Nephron (organoid): ENCODE data around the gene RAB27B.

Experiments used
- H3K27ac Mint-ChIP-seq, 3 experiments: 2 replicates each; pipeline ENCODE4 v1.8.0; 2020; ENCODE audit warnings: mixed read lengths in 3 of 3, mild to moderate bottlenecking in 2 of 3, moderate library complexity in 1 of 3
- H3K27me3 Mint-ChIP-seq: 2 replicates; pipeline ENCODE4 v1.8.0; 2021; ENCODE audit warnings: low read depth, mild to moderate bottlenecking, moderate library complexity, mixed read lengths
- H3K36me3 Mint-ChIP-seq: 2 replicates; pipeline ENCODE4 v1.8.0; 2020; ENCODE audit warnings: low read depth, mixed read lengths
- H3K4me1 Mint-ChIP-seq: 2 replicates; pipeline ENCODE4 v1.8.0; 2020; ENCODE audit warnings: mixed read lengths
- H3K4me3 Mint-ChIP-seq, 3 experiments: 2 replicates each; pipeline ENCODE4 v1.8.0; 2020; ENCODE audit warnings: mild to moderate bottlenecking in 3 of 3, mixed read lengths in 3 of 3, moderate library complexity in 2 of 3
- H3K9me3 Mint-ChIP-seq: 2 replicates; pipeline ENCODE4 v1.8.0; 2020; ENCODE audit warnings: mixed read lengths
- CTCF ChIP-seq, 3 experiments: fragments of 200-600 bp; sonication (generic); IDR thresholded peaks; one replicate each; pipeline ENCODE4 v1.5.0; 2021; ENCODE audit warnings: antibody characterized with exemption in 3 of 3; ENCODE audit not compliant: unreplicated experiment in 3 of 3

RAB27B gene

GRCh38 chr18:54801374-54801773 lies 26.9 kb upstream of the RAB27B start:
- Mint-ChIP-seq H3K4me3 (no peak overlapping the region), H3K27ac (no peak overlapping the region), H3K4me1 (no peaks in the 10 kb centered on the region), H3K9me3 (no peaks in the 10 kb centered on the region), H3K27me3 (no peaks in the 10 kb centered on the region), H3K36me3 (no peaks in the 10 kb centered on the region)
- no peak for TF ChIP-seq CTCF (IDR thresholded peaks at IDR 0.05; ENCODE audit: unreplicated experiment in 3 of 3)

GRCh38 chr18:54802178-54802577 lies 26.1 kb upstream of the RAB27B start:
- no peak for TF ChIP-seq CTCF (IDR thresholded peaks at IDR 0.05; ENCODE audit: unreplicated experiment in 3 of 3)
- H3K4me1 Mint-ChIP-seq, result no peaks in the 10 kb centered on the region
- no peak overlapping the region for H3K27ac Mint-ChIP-seq
- H3K36me3 Mint-ChIP-seq, result no peaks in the 10 kb centered on the region
- H3K4me3 Mint-ChIP-seq, result no peak overlapping the region
- no peaks in the 10 kb centered on the region for H3K27me3 Mint-ChIP-seq
- no peaks in the 10 kb centered on the region for H3K9me3 Mint-ChIP-seq

- Mint-ChIP-seq H3K4me3 (no peak overlapping the region), H3K27ac (no peak overlapping the region), H3K9me3 (no peaks in the 10 kb centered on the region), H3K27me3 (no peaks in the 10 kb centered on the region), H3K36me3 (no peaks in the 10 kb centered on the region), H3K4me1 (no peaks in the 10 kb centered on the region)
- no peak for TF ChIP-seq CTCF (IDR thresholded peaks at IDR 0.05; ENCODE audit: unreplicated experiment in 3 of 3)
Measured at GRCh38 chr18:54802686-54803395, 25.4 kb upstream of the RAB27B start.

GRCh38 chr18:54805571-54806334 lies 22.5 kb upstream of the RAB27B start:
- Mint-ChIP-seq H3K9me3 (no peaks in the 10 kb centered on the region), H3K4me1 (no peaks in the 10 kb centered on the region), H3K27ac (no peak overlapping the region), H3K4me3 (no peak overlapping the region), H3K36me3 (no peaks in the 10 kb centered on the region), H3K27me3 (no peaks in the 10 kb centered on the region)
- no peak for TF ChIP-seq CTCF (IDR thresholded peaks at IDR 0.05; ENCODE audit: unreplicated experiment in 3 of 3)

GRCh38 chr18:54806526-54806925 lies 21.8 kb upstream of the RAB27B start:
- no peak for TF ChIP-seq CTCF (IDR thresholded peaks at IDR 0.05; ENCODE audit: unreplicated experiment in 3 of 3)
- Mint-ChIP-seq H3K27me3 (no peaks in the 10 kb centered on the region), H3K4me1 (no peaks in the 10 kb centered on the region), H3K27ac (no peak overlapping the region), H3K4me3 (no peak overlapping the region), H3K9me3 (no peaks in the 10 kb centered on the region), H3K36me3 (no peaks in the 10 kb centered on the region)
